ENCODE results near the gene CNIH2. TPM values are rescaled to one million over a fixed set of nuclear protein-coding genes. Genes with fewer than 3 reads are reported as not detected.

CNIH2 gene
- total and polyA plus RNA-seq, 3 donors from 2014 or later, result 4.0 to 17.3 (median 7.4) TPM

DNA sequence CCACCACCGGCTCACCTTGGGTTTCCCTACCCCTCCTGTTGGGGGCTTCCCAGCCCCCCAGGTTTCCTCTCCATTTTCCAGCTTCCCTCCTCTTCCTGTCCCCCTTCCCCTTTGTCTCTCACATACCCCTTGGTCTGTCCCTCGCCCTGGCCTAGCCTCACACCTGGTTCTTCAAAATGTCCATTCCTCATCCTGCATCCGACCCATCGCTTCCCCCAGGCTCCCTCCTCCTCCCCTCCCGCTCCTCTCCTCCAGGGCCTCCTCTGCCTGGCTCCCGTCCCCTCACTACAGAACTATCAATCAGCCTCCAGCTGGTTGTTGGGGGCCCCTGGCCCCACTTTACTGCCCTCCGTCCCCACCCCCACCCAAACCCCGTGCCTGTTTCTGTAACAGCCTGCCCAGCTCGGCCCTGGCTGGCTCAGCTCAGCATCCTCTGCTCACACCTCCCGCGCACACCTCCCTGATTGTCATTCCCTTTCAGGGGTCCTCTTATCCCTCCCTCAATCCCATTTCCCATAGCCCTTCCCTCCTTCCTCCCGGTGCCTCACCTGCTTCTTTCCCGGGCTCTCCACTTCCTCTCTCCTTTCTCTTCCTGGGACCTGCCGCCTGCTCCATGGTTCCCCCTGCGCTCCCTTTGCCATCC lies 1.2 kb downstream of the CNIH2 start:
- Histone ChIP-seq H3K27ac (no peak overlapping the region), H3K36me3 (ENCODE audit: low read depth, missing control alignments) (no peaks in the 10 kb centered on the region), H3K4me3 (no peak overlapping the region), H3K27me3 (no peaks in the 10 kb centered on the region), H3K9me3 (no peaks in the 10 kb centered on the region), H3K4me1 (no peaks in the 10 kb centered on the region)
- intact Hi-C loops (cut with DNase I; ENCODE audit: low total_unique reads), result no loop called here
- 65 to 75% methylated on average over 15 of the region's 15 CpGs for WGBS, 2 donors
- TF ChIP-seq, protein P1, sequence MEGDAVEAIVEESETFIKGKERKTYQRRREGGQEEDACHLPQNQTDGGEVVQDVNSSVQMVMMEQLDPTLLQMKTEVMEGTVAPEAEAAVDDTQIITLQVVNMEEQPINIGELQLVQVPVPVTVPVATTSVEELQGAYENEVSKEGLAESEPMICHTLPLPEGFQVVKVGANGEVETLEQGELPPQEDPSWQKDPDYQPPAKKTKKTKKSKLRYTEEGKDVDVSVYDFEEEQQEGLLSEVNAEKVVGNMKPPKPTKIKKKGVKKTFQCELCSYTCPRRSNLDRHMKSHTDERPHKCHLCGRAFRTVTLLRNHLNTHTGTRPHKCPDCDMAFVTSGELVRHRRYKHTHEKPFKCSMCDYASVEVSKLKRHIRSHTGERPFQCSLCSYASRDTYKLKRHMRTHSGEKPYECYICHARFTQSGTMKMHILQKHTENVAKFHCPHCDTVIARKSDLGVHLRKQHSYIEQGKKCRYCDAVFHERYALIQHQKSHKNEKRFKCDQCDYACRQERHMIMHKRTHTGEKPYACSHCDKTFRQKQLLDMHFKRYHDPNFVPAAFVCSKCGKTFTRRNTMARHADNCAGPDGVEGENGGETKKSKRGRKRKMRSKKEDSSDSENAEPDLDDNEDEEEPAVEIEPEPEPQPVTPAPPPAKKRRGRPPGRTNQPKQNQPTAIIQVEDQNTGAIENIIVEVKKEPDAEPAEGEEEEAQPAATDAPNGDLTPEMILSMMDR (IDR thresholded peaks at IDR 0.05), result no peak
- TF ChIP-seq POLR2A (IDR thresholded peaks at IDR 0.05), result no peak
- no peak for DNase-seq

DNA sequence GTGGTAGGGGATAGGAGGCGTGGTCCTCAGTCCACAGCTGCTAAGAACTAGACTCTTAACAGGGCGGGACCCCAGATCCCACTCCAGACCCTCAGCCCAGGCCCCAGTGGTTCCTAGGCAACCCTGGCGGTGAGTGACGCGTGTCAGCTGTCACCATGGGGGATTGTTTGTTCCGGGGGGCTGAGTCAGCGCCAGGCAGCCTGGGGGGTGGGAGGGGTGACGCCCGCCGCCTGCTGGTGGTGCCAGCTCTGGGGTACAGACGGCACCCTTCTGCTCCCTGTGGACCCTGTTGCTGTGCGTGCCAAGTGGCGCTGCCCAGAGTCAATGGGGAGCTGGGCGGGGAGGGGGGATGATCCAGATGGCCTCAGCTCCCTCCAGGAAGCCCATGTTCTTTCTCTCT lies 2.5 kb downstream of the CNIH2 start:
- TF ChIP-seq POLR2A (IDR thresholded peaks at IDR 0.05), result no peak
- TF ChIP-seq, protein P1 (IDR thresholded peaks at IDR 0.05), result no peak
- DNase-seq, result no peak
- Histone ChIP-seq H3K4me3 (no peak overlapping the region), H3K9me3 (no peaks in the 10 kb centered on the region), H3K36me3 (ENCODE audit: low read depth, missing control alignments) (no peaks in the 10 kb centered on the region), H3K4me1 (no peaks in the 10 kb centered on the region), H3K27me3 (no peaks in the 10 kb centered on the region), H3K27ac (no peak overlapping the region)
- WGBS, 2 donors, result 67 to 93% methylated on average over 1 to 14 of the region's 14 CpGs
- intact Hi-C loops (cut with DNase I; ENCODE audit: low total_unique reads), result no loop called here

DNA sequence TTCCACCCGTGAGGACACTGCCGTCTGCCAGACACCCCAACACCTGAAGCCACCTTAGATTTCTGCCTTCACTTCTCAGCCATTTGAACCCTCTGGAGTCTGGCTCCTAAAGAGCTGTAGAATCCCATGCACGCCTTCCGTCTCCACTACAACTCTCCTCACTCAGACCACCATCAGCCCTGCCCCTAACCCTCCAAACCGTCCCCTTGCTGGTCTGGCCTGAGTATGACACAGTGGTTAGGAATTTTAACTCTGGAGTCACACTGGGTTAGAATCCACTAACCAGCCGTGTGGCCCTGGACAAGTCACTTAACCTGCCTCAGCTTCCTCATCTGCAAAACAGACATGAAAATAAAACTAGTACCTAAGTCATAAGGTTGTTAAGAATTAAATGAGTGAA lies 3.0 kb downstream of the CNIH2 start:
- Histone ChIP-seq H3K27ac (no peak overlapping the region), H3K36me3 (ENCODE audit: low read depth, missing control alignments) (no peaks in the 10 kb centered on the region), H3K4me1 (no peaks in the 10 kb centered on the region), H3K4me3 (no peak overlapping the region), H3K9me3 (no peaks in the 10 kb centered on the region), H3K27me3 (no peaks in the 10 kb centered on the region)
- no peak for DNase-seq
- TF ChIP-seq, protein P1 (IDR thresholded peaks at IDR 0.05), result no peak
- no peak for TF ChIP-seq POLR2A (IDR thresholded peaks at IDR 0.05)
- intact Hi-C loops (cut with DNase I; ENCODE audit: low total_unique reads), result no loop called here
- WGBS, 2 donors, result 85 to 90% methylated on average over 6 of the region's 6 CpGs

DNA sequence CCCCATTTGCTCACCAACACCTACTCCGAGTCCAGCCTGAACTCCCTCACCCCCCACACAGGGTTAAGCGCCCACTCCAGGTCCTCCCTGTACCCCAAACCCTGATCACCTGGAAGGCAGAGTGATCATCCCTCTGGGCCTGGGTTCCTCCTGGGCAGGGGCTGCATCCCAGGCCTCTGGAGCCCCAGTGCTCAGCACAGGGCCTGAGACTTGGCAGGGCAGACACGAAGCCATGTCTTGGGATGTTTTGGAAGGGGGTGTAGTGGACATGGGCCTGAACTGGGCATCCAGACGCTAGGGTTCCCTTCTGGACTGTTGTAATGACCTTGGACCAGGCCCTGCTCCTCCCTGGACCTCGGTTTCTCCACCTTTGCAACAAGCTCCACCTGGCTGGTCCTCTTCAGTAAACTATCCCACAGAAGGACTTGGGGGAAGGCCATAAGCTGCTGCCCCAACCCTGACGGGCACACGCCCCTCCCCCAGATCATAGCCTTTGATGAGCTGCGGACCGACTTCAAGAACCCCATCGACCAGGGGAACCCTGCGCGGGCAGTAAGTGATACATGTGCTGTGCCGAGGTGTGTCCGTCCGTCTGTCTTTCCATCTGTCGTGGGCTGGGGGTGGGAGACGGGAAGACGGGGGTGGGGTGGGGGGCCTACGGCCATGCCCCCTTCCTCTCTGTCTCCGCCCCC lies 3.9 kb downstream of the CNIH2 start:
- Histone ChIP-seq H3K36me3 (ENCODE audit: low read depth, missing control alignments) (no peaks in the 10 kb centered on the region), H3K9me3 (no peaks in the 10 kb centered on the region), H3K4me3 (no peak overlapping the region), H3K4me1 (no peaks in the 10 kb centered on the region), H3K27me3 (no peaks in the 10 kb centered on the region), H3K27ac (no peak overlapping the region)
- intact Hi-C loops (cut with DNase I; ENCODE audit: low total_unique reads), result no loop called here
- TF ChIP-seq POLR2A (IDR thresholded peaks at IDR 0.05), result no peak
- TF ChIP-seq, protein P1 (IDR thresholded peaks at IDR 0.05), result no peak
- WGBS, 2 donors, result 18 to 27% methylated on average over 13 to 20 of the region's 20 CpGs
- DNase-seq, result no peak
